OCI-LY1 (cell line): ENCODE data around the gene TAF3.

Experiments
- H2AFZ ChIP-seq: fragments of 200-600 bp; sonication (generic), shearing (Covaris generic); 2 replicates; pipeline ENCODE4 v1.6.0; 2014; ENCODE audit warnings: antibody characterized with exemption, mild to moderate bottlenecking, low read length
- H3F3A ChIP-seq: fragments of 200-600 bp; sonication (generic), shearing (Covaris generic); 2 replicates; pipeline ENCODE4 v1.6.0; 2014; ENCODE audit warnings: mild to moderate bottlenecking, antibody characterized with exemption, low read length, moderate library complexity; ENCODE audit not compliant: insufficient read depth
- H3K27ac ChIP-seq: fragments of 200-600 bp; sonication (generic); 2 replicates; pipeline ENCODE4 v1.5.1; 2014; ENCODE audit warnings: low read length, mixed run types, mild to moderate bottlenecking, low read depth; ENCODE audit not compliant: poor library complexity, severe bottlenecking
- H3K27me3 ChIP-seq: fragments of 200-600 bp; sonication (generic); 2 replicates; pipeline ENCODE4 v1.6.0; 2014; ENCODE audit warnings: antibody characterized with exemption, mild to moderate bottlenecking, low read length, moderate library complexity; ENCODE audit not compliant: insufficient read depth
- H3K36me3 ChIP-seq: fragments of 200-600 bp; sonication (generic); 2 replicates; pipeline ENCODE4 v1.6.1; 2014; ENCODE audit warnings: mild to moderate bottlenecking, antibody characterized with exemption, low read length, moderate library complexity, mixed read lengths; ENCODE audit not compliant: insufficient read depth
- H3K4me1 ChIP-seq: fragments of 200-600 bp; sonication (generic); 2 replicates; pipeline ENCODE4 v1.5.1; 2014; ENCODE audit warnings: mild to moderate bottlenecking, low read length, moderate library complexity; ENCODE audit not compliant: insufficient read depth, severe bottlenecking
- H3K4me2 ChIP-seq: fragments of 200-600 bp; sonication (generic), shearing (Covaris generic); 2 replicates; pipeline ENCODE4 v1.6.1; 2014; ENCODE audit warnings: low read length
- H3K4me3 ChIP-seq: fragments of 200-600 bp; sonication (generic); 2 replicates; pipeline ENCODE4 v1.5.1; 2014; ENCODE audit warnings: low read length, low read depth, mild to moderate bottlenecking, mixed read lengths; ENCODE audit not compliant: poor library complexity, severe bottlenecking
- H3K79me2 ChIP-seq: fragments of 200-600 bp; shearing (Covaris generic); 2 replicates; pipeline ENCODE4 v1.6.1; 2016; ENCODE audit warnings: mixed run types, low read length, mixed read lengths; ENCODE audit not compliant: insufficient read depth
- H3K9ac ChIP-seq: fragments of 200-600 bp; sonication (generic), shearing (Covaris generic); 2 replicates; pipeline ENCODE4 v1.6.1; 2014; ENCODE audit warnings: mild to moderate bottlenecking, low read length, mixed read lengths
- H3K9me2 ChIP-seq: fragments of 200-600 bp; sonication (generic), shearing (Covaris generic); 2 replicates; pipeline ENCODE4 v1.6.1; 2014; ENCODE audit warnings: low read depth, mild to moderate bottlenecking, low read length, mixed read lengths
- H3K9me3 ChIP-seq: fragments of 200-600 bp; shearing (Covaris generic); 2 replicates; pipeline ENCODE4 v1.6.1; 2014; ENCODE audit warnings: low read length, mixed read lengths
- H4K20me1 ChIP-seq: fragments of 200-600 bp; sonication (generic), shearing (Covaris generic); 2 replicates; pipeline ENCODE4 v1.6.0; 2016; ENCODE audit warnings: mild to moderate bottlenecking, low read length; ENCODE audit not compliant: insufficient read depth
- CTCF ChIP-seq: fragments of 200-600 bp; sonication (generic), shearing (Covaris generic); IDR thresholded peaks from 2 replicates; pipeline ENCODE4 v1.5.1; 2017; ENCODE audit warnings: mild to moderate bottlenecking, antibody characterized with exemption, low read length, moderate library complexity, mixed read lengths
- EZH2 ChIP-seq: fragments of 200-600 bp; sonication (generic), shearing (Covaris generic); IDR thresholded peaks from 2 replicates; pipeline ENCODE4 v1.8.0; 2017; ENCODE audit warnings: borderline replicate concordance, mixed run types, mild to moderate bottlenecking, antibody characterized with exemption, low read length, moderate library complexity, mixed read lengths

Gene TAF3

GRCh38 chr10:7792541-7792940 is 25.8 kb upstream of the TAF3 start:
- H3K9me3 ChIP-seq: no peaks in the 10 kb centered on the region
- H3K36me3 ChIP-seq: peaks cover 50% of the 10 kb centered on the region
- H3K79me2 ChIP-seq: peaks cover 81% of the 10 kb centered on the region
- H3K4me2 ChIP-seq: no peak overlapping the region
- H3K4me1 ChIP-seq: peaks cover 19% of the 10 kb centered on the region
- TF ChIP-seq EZH2: no peak
- TF ChIP-seq CTCF: no peak
- H3K9ac ChIP-seq: no peak overlapping the region
- H3K9me2 ChIP-seq: no peaks in the 10 kb centered on the region
- H2AFZ ChIP-seq: no peak overlapping the region
- 0 out of 2 replicates have a peak, but pooled peaks cover 2% of the 10 kb centered on the region for H4K20me1 ChIP-seq
- no peak overlapping the region for H3K27ac ChIP-seq
- H3F3A ChIP-seq: no peaks in the 10 kb centered on the region
- no peaks in the 10 kb centered on the region for H3K27me3 ChIP-seq
- H3K4me3 ChIP-seq: no peak overlapping the region

- no peak for TF ChIP-seq CTCF
- TF ChIP-seq EZH2: no peak
- peaks cover 66% of the 10 kb centered on the region for H3K79me2 ChIP-seq
- H4K20me1 ChIP-seq: 0 out of 2 replicates have a peak, but pooled peaks cover 2% of the 10 kb centered on the region
- H3K27ac ChIP-seq: no peak overlapping the region
- H3K9me3 ChIP-seq: no peaks in the 10 kb centered on the region
- H3K4me2 ChIP-seq: no peak overlapping the region
- H2AFZ ChIP-seq: no peak overlapping the region
- peaks cover 11% of the 10 kb centered on the region for H3K4me1 ChIP-seq
- no peaks in the 10 kb centered on the region for H3K9me2 ChIP-seq
- H3K36me3 ChIP-seq: peaks cover 68% of the 10 kb centered on the region
- no peak overlapping the region for H3K4me3 ChIP-seq
- no peak overlapping the region for H3K9ac ChIP-seq
- no peaks in the 10 kb centered on the region for H3K27me3 ChIP-seq
- no peaks in the 10 kb centered on the region for H3F3A ChIP-seq
These were observed 23.9 kb upstream of the TAF3 start for GRCh38 chr10:7794251-7795026.

GRCh38 chr10:7795605-7796004 is 22.7 kb upstream of the TAF3 start:
- peaks cover 1% of the 10 kb centered on the region for H3K4me1 ChIP-seq

GRCh38 chr10:7797582-7797981 is 20.7 kb upstream of the TAF3 start:
- Histone ChIP-seq H3K9me2 (no peaks in the 10 kb centered on the region), H3K27ac (no peak overlapping the region), H3K4me2 (no peak overlapping the region), H3K9ac (no peak overlapping the region), H4K20me1 (0 out of 2 replicates have a peak, but pooled peaks cover 2% of the 10 kb centered on the region), H2AFZ (no peak overlapping the region), H3K27me3 (no peaks in the 10 kb centered on the region), H3K36me3 (peaks cover 75% of the 10 kb centered on the region), H3F3A (no peaks in the 10 kb centered on the region), H3K4me1 (no peaks in the 10 kb centered on the region), H3K4me3 (no peak overlapping the region), H3K79me2 (peaks cover 36% of the 10 kb centered on the region), H3K9me3 (no peaks in the 10 kb centered on the region)
- TF ChIP-seq CTCF: no peak
- TF ChIP-seq EZH2: no peak

More at GRCh38 chr10:7795605-7796004, 22.7 kb upstream of the TAF3 start:
- no peak overlapping the region for H3K9ac ChIP-seq
- no peak overlapping the region for H3K4me2 ChIP-seq
- TF ChIP-seq EZH2: no peak
- H4K20me1 ChIP-seq: 0 out of 2 replicates have a peak, but pooled peaks cover 2% of the 10 kb centered on the region
- H3K36me3 ChIP-seq: peaks cover 73% of the 10 kb centered on the region
- H3F3A ChIP-seq: no peaks in the 10 kb centered on the region
- no peaks in the 10 kb centered on the region for H3K9me3 ChIP-seq
- no peak overlapping the region for H2AFZ ChIP-seq
- H3K9me2 ChIP-seq: no peaks in the 10 kb centered on the region
- H3K79me2 ChIP-seq: peaks cover 55% of the 10 kb centered on the region
- H3K4me3 ChIP-seq: no peak overlapping the region
- H3K27me3 ChIP-seq: no peaks in the 10 kb centered on the region
- H3K27ac ChIP-seq: no peak overlapping the region
